Left forelimb (tissue), 1 donor: ENCODE data around the gene GIT2.

Source experiments
- DNase-seq: peaks from one replicate; pipeline ENCODE4 v3.0.0-alpha.2; 2018; ENCODE audit warnings: low spot score

GIT2 gene

GRCh38 chr12:109981311-109981710 lies 14.9 kb downstream of the GIT2 start:
- DNase-seq: no peak

- DNase-seq: no peak
Measured at GRCh38 chr12:109972821-109973220, 23.3 kb downstream of the GIT2 start.

- no peak for DNase-seq
Measured at GRCh38 chr12:109968801-109969200, 27.4 kb downstream of the GIT2 start.

- no peak for DNase-seq
Measured at GRCh38 chr12:109968032-109968420, 28.1 kb downstream of the GIT2 start.

GRCh38 chr12:109967383-109968031 lies 28.7 kb downstream of the GIT2 start:
- DNase-seq: no peak

GRCh38 chr12:109966546-109966945 lies 29.6 kb downstream of the GIT2 start:
- DNase-seq: no peak

- no peak for DNase-seq
Measured at GRCh38 chr12:109963743-109964429, 32.3 kb downstream of the GIT2 start.

- no peak for DNase-seq
Measured at GRCh38 chr12:109963330-109963729, 32.8 kb downstream of the GIT2 start.

GRCh38 chr12:109962398-109962797 lies 33.8 kb downstream of the GIT2 start:
- no peak for DNase-seq

GRCh38 chr12:109961612-109962011 lies 34.6 kb downstream of the GIT2 start:
- no peak for DNase-seq

- DNase-seq: no peak
Measured at GRCh38 chr12:109961201-109961600, 35.0 kb downstream of the GIT2 start.

- DNase-seq: no peak
Measured at GRCh38 chr12:109959411-109960093, 36.6 kb downstream of the GIT2 start.

GRCh38 chr12:109958374-109958773 lies 37.8 kb downstream of the GIT2 start:
- no peak for DNase-seq

GRCh38 chr12:109953656-109954055 lies 42.5 kb downstream of the GIT2 start:
- DNase-seq: no peak

- no peak for DNase-seq
Measured at GRCh38 chr12:109952873-109953272, 43.3 kb downstream of the GIT2 start.

- no peak for DNase-seq
Measured at GRCh38 chr12:109952160-109952858, 43.9 kb downstream of the GIT2 start.

- no peak for DNase-seq
Measured at GRCh38 chr12:109951751-109952150, 44.4 kb downstream of the GIT2 start.

GRCh38 chr12:109951136-109951535 lies 45.0 kb downstream of the GIT2 start:
- no peak for DNase-seq

- DNase-seq: no peak
Measured at GRCh38 chr12:109950625-109951024, 45.5 kb downstream of the GIT2 start.

- DNase-seq: no peak
Measured at GRCh38 chr12:109949089-109949488, 47.1 kb downstream of the GIT2 start.

GRCh38 chr12:109948368-109948767 lies 47.8 kb downstream of the GIT2 start:
- DNase-seq: no peak

GRCh38 chr12:109947521-109947920 lies 48.6 kb downstream of the GIT2 start:
- DNase-seq: no peak

- no peak for DNase-seq
Measured at GRCh38 chr12:109946913-109947312, 49.3 kb downstream of the GIT2 start.
